C4-2B (cell line): ENCODE measurements around the gene AGPAT3.

Experiments
- ZFX ChIP-seq: fragments of 450-650 bp; IDR thresholded peaks from 2 replicates; pipeline ENCODE4 v1.6.1; 2017
- TF ChIP-seq, protein P1 (sequence below): fragments of 450-650 bp; conservative IDR thresholded peaks from 2 replicates; pipeline ENCODE4 v1.5.1; 2017; ENCODE audit warnings: mild to moderate bottlenecking

DNA sequence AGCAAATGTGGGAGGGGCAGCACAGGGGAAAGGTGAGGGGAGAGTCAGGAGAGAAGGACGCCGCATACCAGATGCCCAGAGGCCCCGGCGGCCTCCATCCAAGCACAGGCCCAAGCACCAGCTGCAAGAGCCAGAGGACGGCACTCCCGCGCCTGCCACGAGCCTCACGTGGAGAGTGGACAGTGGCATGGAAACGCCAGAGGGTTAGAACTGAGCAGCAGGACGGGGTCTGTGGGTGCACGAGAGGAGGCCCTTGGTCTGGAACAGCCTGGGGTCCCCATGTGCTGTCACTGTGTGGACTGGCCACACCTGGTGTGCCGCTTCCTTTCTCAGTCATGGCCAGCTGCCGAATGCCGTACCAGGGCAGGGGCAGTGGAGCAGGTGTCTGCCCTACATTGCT lies 68.7 kb downstream of the AGPAT3 start:
- TF ChIP-seq, protein P1, sequence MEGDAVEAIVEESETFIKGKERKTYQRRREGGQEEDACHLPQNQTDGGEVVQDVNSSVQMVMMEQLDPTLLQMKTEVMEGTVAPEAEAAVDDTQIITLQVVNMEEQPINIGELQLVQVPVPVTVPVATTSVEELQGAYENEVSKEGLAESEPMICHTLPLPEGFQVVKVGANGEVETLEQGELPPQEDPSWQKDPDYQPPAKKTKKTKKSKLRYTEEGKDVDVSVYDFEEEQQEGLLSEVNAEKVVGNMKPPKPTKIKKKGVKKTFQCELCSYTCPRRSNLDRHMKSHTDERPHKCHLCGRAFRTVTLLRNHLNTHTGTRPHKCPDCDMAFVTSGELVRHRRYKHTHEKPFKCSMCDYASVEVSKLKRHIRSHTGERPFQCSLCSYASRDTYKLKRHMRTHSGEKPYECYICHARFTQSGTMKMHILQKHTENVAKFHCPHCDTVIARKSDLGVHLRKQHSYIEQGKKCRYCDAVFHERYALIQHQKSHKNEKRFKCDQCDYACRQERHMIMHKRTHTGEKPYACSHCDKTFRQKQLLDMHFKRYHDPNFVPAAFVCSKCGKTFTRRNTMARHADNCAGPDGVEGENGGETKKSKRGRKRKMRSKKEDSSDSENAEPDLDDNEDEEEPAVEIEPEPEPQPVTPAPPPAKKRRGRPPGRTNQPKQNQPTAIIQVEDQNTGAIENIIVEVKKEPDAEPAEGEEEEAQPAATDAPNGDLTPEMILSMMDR, result no peak
- no peak for TF ChIP-seq ZFX
